Activated CD4-positive, CD25-positive, alpha-beta regulatory T cell treated with anti-CD3 and anti-CD28 coated beads, Interleukin-2, amount 50 U/mL, for 16 hours (primary cell): Measurements from ENCODE around the gene TRIM71.
"Not testable (repeated sequence)": the region's sequence is repeated elsewhere in the genome, so short reads cannot be mapped to it uniquely, and the experiment has no call there.

Source experiments
- DNase-seq: peaks from one replicate; pipeline ENCODE4 v3.0.0-alpha.2; 2020; ENCODE audit warnings: low read depth, low spot score

TRIM71 gene

GRCh38 chr3:32934150-32934742, 116.4 kb downstream of the TRIM71 start:
- no peak for DNase-seq

GRCh38 chr3:32937331-32937730, 119.5 kb downstream of the TRIM71 start:
- no peak for DNase-seq

GRCh38 chr3:32939531-32940284, 121.9 kb downstream of the TRIM71 start:
- DNase-seq: not testable (repeated sequence)

GRCh38 chr3:32940726-32941125, 122.9 kb downstream of the TRIM71 start:
- DNase-seq: no peak

GRCh38 chr3:32945136-32945535, 127.3 kb downstream of the TRIM71 start:
- no peak for DNase-seq

GRCh38 chr3:32945598-32945997, 127.8 kb downstream of the TRIM71 start:
- DNase-seq: not testable (repeated sequence)

- no peak for DNase-seq
Measured at GRCh38 chr3:32946973-32947788, 129.4 kb downstream of the TRIM71 start.
